Smooth muscle cell (in vitro differentiated cells): ENCODE results near the gene TRPM6. TPM values are rescaled to one million over a fixed set of nuclear protein-coding genes. Genes with fewer than 3 reads are reported as not detected.

Experiments
- DNase-seq: peaks from one replicate; lab custom pipeline; 2025; ENCODE audit not compliant: unreplicated experiment; lab: John Stamatoyannopoulos, UW
- H2AFZ ChIP-seq: fragments of 200-600 bp; sonication (generic); 2 replicates; pipeline ENCODE4 v1.6.0; 2016; ENCODE audit warnings: antibody characterized with exemption, low read depth, mild to moderate bottlenecking
- H3F3A ChIP-seq: fragments of 200-600 bp; sonication (generic); 2 replicates; pipeline ENCODE4 v1.6.0; 2017; ENCODE audit warnings: antibody characterized with exemption, low read depth
- H3K27ac ChIP-seq: fragments of 200-600 bp; sonication (generic); 2 replicates; pipeline ENCODE4 v1.5.1; 2016; ENCODE audit warnings: low read depth, mild to moderate bottlenecking
- H3K27me3 ChIP-seq: fragments of 200-600 bp; sonication (generic); 2 replicates; pipeline ENCODE4 v1.6.1; 2016; ENCODE audit warnings: low read depth, mild to moderate bottlenecking
- H3K36me3 ChIP-seq: fragments of 200-600 bp; sonication (generic); 2 replicates; pipeline ENCODE4 v1.5.1; 2016; ENCODE audit warnings: low read depth
- H3K4me1 ChIP-seq: fragments of 200-600 bp; sonication (generic); 2 replicates; pipeline ENCODE4 v1.5.1; 2016; ENCODE audit warnings: low read depth
- H3K4me2 ChIP-seq: fragments of 200-600 bp; sonication (generic); 2 replicates; pipeline ENCODE4 v1.6.0; 2016; ENCODE audit warnings: mild to moderate bottlenecking
- H3K4me3 ChIP-seq: fragments of 200-600 bp; sonication (generic); 2 replicates; pipeline ENCODE4 v1.5.1; 2016; ENCODE audit warnings: mild to moderate bottlenecking
- H3K79me2 ChIP-seq: fragments of 200-600 bp; sonication (generic); 2 replicates; pipeline ENCODE4 v1.6.0; 2016; ENCODE audit warnings: low read depth, mild to moderate bottlenecking
- H3K9ac ChIP-seq: fragments of 200-600 bp; sonication (generic); 2 replicates; pipeline ENCODE4 v1.6.0; 2016; ENCODE audit warnings: low read depth
- H3K9me3 ChIP-seq: fragments of 200-600 bp; sonication (generic); replicated peaks from 2 replicates; pipeline ENCODE4 v1.5.1; 2016; ENCODE audit warnings: low read depth
- H4K20me1 ChIP-seq: fragments of 200-600 bp; sonication (generic); 2 replicates; pipeline ENCODE4 v1.6.0; 2016; ENCODE audit warnings: low read depth
- CTCF ChIP-seq: fragments of 200-600 bp; sonication (generic); IDR thresholded peaks from 2 replicates; pipeline ENCODE4 v1.5.1; 2017; ENCODE audit warnings: borderline replicate concordance, mild to moderate bottlenecking, antibody characterized with exemption; ENCODE audit not compliant: insufficient read depth, poor library complexity, severe bottlenecking
- WGBS: methylation state at CpG from one replicate; pipeline ENCODE4 v1.1.7; 2016; ENCODE audit warnings: low lambda C conversion rate; 5-methylcytosine and 5-hydroxymethylcytosine counted together
- polyA plus RNA-seq: library from polyadenylated mRNA; unstranded; fragments of >200 nt; fragmentation: Nextera tagmentation; extraction: Ambion mirVana; gene quantifications from 2 replicates; pipeline ENCODE4 v1.2.1, GENCODE V29; 2016
- total RNA-seq: library from RNA; depleted of rRNA; stranded (reverse); fragments of >200 nt; gene quantifications from 2 replicates; pipeline ENCODE4 v1.2.3, GENCODE V29; 2014

The TRPM6 gene
- total and polyA plus RNA-seq, 2 experiments from 2014 or later = 0.04 TPM; not detected in 1

GRCh38 chr9:74817816-74818215 lies 69.9 kb downstream of the TRPM6 start:
- H4K20me1 ChIP-seq = no peaks in the 10 kb centered on the region
- TF ChIP-seq CTCF = no peak
- H3K27ac ChIP-seq = no peak overlapping the region
- H3K36me3 ChIP-seq = no peaks in the 10 kb centered on the region
- H3K9ac ChIP-seq = no peak overlapping the region
- no peaks in the 10 kb centered on the region for H3K27me3 ChIP-seq
- H3K79me2 ChIP-seq = no peaks in the 10 kb centered on the region
- WGBS = 92% methylated on average over 2 of the region's 2 CpGs
- no peaks in the 10 kb centered on the region for H3F3A ChIP-seq
- H3K9me3 ChIP-seq = no peaks in the 10 kb centered on the region
- H3K4me3 ChIP-seq = no peak overlapping the region
- no peak overlapping the region for H2AFZ ChIP-seq
- no peak overlapping the region for H3K4me2 ChIP-seq
- no peak for DNase-seq
- H3K4me1 ChIP-seq = no peaks in the 10 kb centered on the region

GRCh38 chr9:74817281-74817810 lies 70.4 kb downstream of the TRPM6 start:
- Histone ChIP-seq H3F3A (no peaks in the 10 kb centered on the region), H3K4me1 (no peaks in the 10 kb centered on the region), H3K4me2 (no peak overlapping the region), H3K36me3 (no peaks in the 10 kb centered on the region), H3K9ac (no peak overlapping the region), H4K20me1 (no peaks in the 10 kb centered on the region), H3K27ac (no peak overlapping the region), H3K4me3 (no peak overlapping the region), H2AFZ (no peak overlapping the region), H3K79me2 (no peaks in the 10 kb centered on the region), H3K27me3 (no peaks in the 10 kb centered on the region), H3K9me3 (no peaks in the 10 kb centered on the region)
- DNase-seq = no peak
- TF ChIP-seq CTCF = no peak
- 84% methylated on average over 9 of the region's 9 CpGs for WGBS

- no peaks in the 10 kb centered on the region for H3F3A ChIP-seq
- no peak overlapping the region for H3K4me3 ChIP-seq
- no peak for TF ChIP-seq CTCF
- no peaks in the 10 kb centered on the region for H3K36me3 ChIP-seq
- no peaks in the 10 kb centered on the region for H3K9me3 ChIP-seq
- H3K79me2 ChIP-seq = no peaks in the 10 kb centered on the region
- DNase-seq = no peak
- H3K9ac ChIP-seq = no peak overlapping the region
- H3K27ac ChIP-seq = no peak overlapping the region
- H3K4me1 ChIP-seq = no peaks in the 10 kb centered on the region
- no peak overlapping the region for H2AFZ ChIP-seq
- H3K4me2 ChIP-seq = no peak overlapping the region
- 91% methylated on average over 2 of the region's 2 CpGs for WGBS
- H3K27me3 ChIP-seq = no peaks in the 10 kb centered on the region
- H4K20me1 ChIP-seq = no peaks in the 10 kb centered on the region
These were observed 77.5 kb downstream of the TRPM6 start for GRCh38 chr9:74810200-74810599.

GRCh38 chr9:74804018-74804385 lies 83.7 kb downstream of the TRPM6 start:
- Histone ChIP-seq H3K4me3 (no peak overlapping the region), H3K4me1 (no peaks in the 10 kb centered on the region), H3F3A (no peaks in the 10 kb centered on the region), H2AFZ (no peak overlapping the region), H3K9ac (no peak overlapping the region), H4K20me1 (no peaks in the 10 kb centered on the region), H3K79me2 (no peaks in the 10 kb centered on the region), H3K4me2 (no peak overlapping the region), H3K27ac (peak overlapping the region; percentile 84), H3K36me3 (no peaks in the 10 kb centered on the region), H3K9me3 (no peaks in the 10 kb centered on the region), H3K27me3 (no peaks in the 10 kb centered on the region)
- no peak for TF ChIP-seq CTCF
- no peak for DNase-seq
- WGBS = 26% methylated on average over 2 of the region's 2 CpGs
